H9 (cell line): ENCODE measurements around the gene PIEZO2. TPM values are rescaled to one million over a fixed set of nuclear protein-coding genes. Genes with fewer than 3 reads are reported as not detected.

ENCODE experiments used
- DNase-seq: peaks from one replicate; pipeline ENCODE4 v3.0.0-alpha.2; 2017
- H2AFZ ChIP-seq: one replicate; pipeline ENCODE4 v1.6.1; 2013; ENCODE audit warnings: mild to moderate bottlenecking, low read length, control low read depth, moderate library complexity
- H2AK5ac ChIP-seq: 2 replicates; pipeline ENCODE4 v1.6.1; 2013; ENCODE audit warnings: low read length, control low read depth, mixed read lengths; ENCODE audit not compliant: insufficient read length
- H2BK120ac ChIP-seq: one replicate; pipeline ENCODE4 v1.6.1; 2013; ENCODE audit warnings: low read depth, mild to moderate bottlenecking, low read length, control low read depth, inconsistent platforms; ENCODE audit not compliant: poor library complexity, severe bottlenecking
- H2BK12ac ChIP-seq: 2 replicates; pipeline ENCODE4 v1.6.1; 2013; ENCODE audit warnings: low read length, control low read depth, mixed read lengths, low read depth; ENCODE audit not compliant: insufficient read length
- H2BK15ac ChIP-seq: 2 replicates; pipeline ENCODE4 v1.6.1; 2013; ENCODE audit warnings: low read depth, low read length, control low read depth
- H2BK20ac ChIP-seq: one replicate; pipeline ENCODE4 v1.6.1; 2013; ENCODE audit warnings: low read depth, mild to moderate bottlenecking, low read length, control low read depth, inconsistent platforms; ENCODE audit not compliant: poor library complexity, severe bottlenecking
- H2BK5ac ChIP-seq: 2 replicates; pipeline ENCODE4 v1.6.1; 2013; ENCODE audit warnings: low read length, control low read depth, mixed read lengths; ENCODE audit not compliant: insufficient read length
- H3K14ac ChIP-seq: 2 replicates; pipeline ENCODE4 v1.6.1; 2013; ENCODE audit warnings: low read length, control low read depth; ENCODE audit not compliant: insufficient read depth
- H3K18ac ChIP-seq: 2 replicates; pipeline ENCODE4 v1.6.1; 2013; ENCODE audit warnings: low read depth, mild to moderate bottlenecking, mixed read lengths, low read length, control low read depth; ENCODE audit not compliant: insufficient read length
- H3K23ac ChIP-seq: 2 replicates; pipeline ENCODE4 v1.6.1; 2013; ENCODE audit warnings: low read length, control low read depth, mixed read lengths, low read depth; ENCODE audit not compliant: insufficient read length
- H3K23me2 ChIP-seq: 2 replicates; pipeline ENCODE4 v1.6.1; 2013; ENCODE audit warnings: low read depth, mild to moderate bottlenecking, mixed read lengths, low read length, control low read depth; ENCODE audit not compliant: insufficient read length, poor library complexity, severe bottlenecking
- H3K27ac ChIP-seq: 2 replicates; pipeline ENCODE4 v1.5.1; 2013; ENCODE audit warnings: low read length, control low read depth, mixed read lengths, low read depth; ENCODE audit not compliant: insufficient read length
- H3K27me3 ChIP-seq: 2 replicates; pipeline ENCODE4 v1.6.1; 2013; ENCODE audit warnings: low read length, control low read depth, inconsistent platforms; ENCODE audit not compliant: insufficient read depth
- H3K4ac ChIP-seq: 2 replicates; pipeline ENCODE4 v1.6.1; 2013; ENCODE audit warnings: low read depth, mild to moderate bottlenecking, control low read depth, inconsistent platforms, low read length, moderate library complexity
- H3K4me1 ChIP-seq: 2 replicates; pipeline ENCODE4 v1.6.1; 2013; ENCODE audit warnings: low read length, control low read depth, inconsistent platforms; ENCODE audit not compliant: insufficient read depth
- H3K4me2 ChIP-seq: 2 replicates; pipeline ENCODE4 v1.6.1; 2013; ENCODE audit warnings: low read length, control low read depth, mixed read lengths; ENCODE audit not compliant: insufficient read length, insufficient read depth
- H3K56ac ChIP-seq: 2 replicates; pipeline ENCODE4 v1.6.1; 2013; ENCODE audit warnings: low read depth, mild to moderate bottlenecking, mixed read lengths, low read length, control low read depth; ENCODE audit not compliant: insufficient read length
- H3K79me1 ChIP-seq: 2 replicates; pipeline ENCODE4 v1.6.1; 2013; ENCODE audit warnings: low read depth, mild to moderate bottlenecking, moderate library complexity, low read length, control low read depth, inconsistent platforms; ENCODE audit not compliant: insufficient read depth, poor library complexity, severe bottlenecking
- H3K79me2 ChIP-seq: 2 replicates; pipeline ENCODE4 v1.6.1; 2013; ENCODE audit warnings: low read length, control low read depth, inconsistent platforms; ENCODE audit not compliant: insufficient read depth
- H3K9ac ChIP-seq: 2 replicates; pipeline ENCODE4 v1.6.1; 2013; ENCODE audit warnings: low read length, control low read depth, mixed read lengths; ENCODE audit not compliant: insufficient read length; ENCODE audit errors: extremely low read depth
- H3K9me3 ChIP-seq: one replicate; pipeline ENCODE4 v1.6.1; 2013; ENCODE audit warnings: low read depth, low read length, inconsistent platforms; ENCODE audit not compliant: control insufficient read depth
- H3T11ph ChIP-seq: one replicate; pipeline ENCODE4 v1.6.1; 2013; ENCODE audit warnings: mild to moderate bottlenecking, low read length, control low read depth, inconsistent platforms
- H4K20me1 ChIP-seq: one replicate; pipeline ENCODE4 v1.6.1; 2013; ENCODE audit not compliant: control insufficient read depth, insufficient read length, insufficient read depth
- H4K5ac ChIP-seq: 2 replicates; pipeline ENCODE4 v1.6.1; 2013; ENCODE audit warnings: low read depth, mild to moderate bottlenecking, mixed read lengths, low read length, control low read depth; ENCODE audit not compliant: insufficient read length
- H4K8ac ChIP-seq: replicated peaks from 2 replicates; pipeline ENCODE4 v1.6.1; 2013; ENCODE audit warnings: low read length, control low read depth, mixed read lengths, low read depth; ENCODE audit not compliant: insufficient read length
- H4K91ac ChIP-seq: 2 replicates; pipeline ENCODE4 v1.6.1; 2013; ENCODE audit warnings: low read depth, mild to moderate bottlenecking, moderate library complexity, mixed read lengths, low read length, control low read depth; ENCODE audit not compliant: insufficient read length
- H3K27ac Mint-ChIP-seq, 3 experiments: 2 replicates in 2 of 3; 3 replicates in 1 of 3; pipeline ENCODE4 v1.8.0; 2020 to 2021; ENCODE audit warnings: mixed read lengths in 3 of 3, mild to moderate bottlenecking in 1 of 3, moderate library complexity in 1 of 3
- H3K27me3 Mint-ChIP-seq: 2 replicates; pipeline ENCODE4 v1.8.0; 2021; ENCODE audit warnings: low read depth, mild to moderate bottlenecking, moderate library complexity, mixed read lengths
- H3K36me3 Mint-ChIP-seq, 3 experiments: 2 replicates in 2 of 3; 3 replicates in 1 of 3; pipeline ENCODE4 v1.8.0; 2020 to 2021; ENCODE audit warnings: low read depth in 3 of 3, mixed read lengths in 3 of 3; ENCODE audit not compliant: insufficient read depth in 1 of 3
- H3K4me1 Mint-ChIP-seq, 2 experiments: 2 replicates each; pipeline ENCODE4 v1.8.0; 2020; ENCODE audit warnings: mixed read lengths in 2 of 2
- H3K4me3 Mint-ChIP-seq, 2 experiments: 2 replicates in 1 of 2; 3 replicates in 1 of 2; pipeline ENCODE4 v1.8.0; 2020 to 2021; ENCODE audit warnings: mild to moderate bottlenecking in 2 of 2, mixed read lengths in 2 of 2, moderate library complexity in 1 of 2
- H3K9me3 Mint-ChIP-seq, 2 experiments: 2 replicates in 1 of 2; 3 replicates in 1 of 2; pipeline ENCODE4 v1.8.0; 2020; ENCODE audit warnings: mild to moderate bottlenecking in 2 of 2, mixed read lengths in 2 of 2, moderate library complexity in 1 of 2
- CTCF ChIP-seq: fragments of 200-600 bp; sonication (generic); conservative IDR thresholded peaks from 3 replicates; pipeline ENCODE4 v1.8.0; 2021; ENCODE audit warnings: antibody characterized with exemption, mild to moderate bottlenecking
- WGBS: extraction: QIAGEN DNeasy Blood & Tissue Kit; methylation state at CpG from one replicate; pipeline ENCODE4 v1.1.7; 2013; ENCODE audit warnings: missing lambda C conversion rate, low lambda C conversion rate, mixed read lengths; ENCODE audit not compliant: insufficient read length; ENCODE audit errors: extremely low coverage; 5-methylcytosine and 5-hydroxymethylcytosine counted together
- total RNA-seq: library from RNA; stranded (reverse); gene quantifications from 2 replicates; pipeline ENCODE4 v1.2.1, GENCODE V29; 2021

PIEZO2 gene
- total RNA-seq, 1 experiment from 2014 or later: 3.9 TPM

DNA sequence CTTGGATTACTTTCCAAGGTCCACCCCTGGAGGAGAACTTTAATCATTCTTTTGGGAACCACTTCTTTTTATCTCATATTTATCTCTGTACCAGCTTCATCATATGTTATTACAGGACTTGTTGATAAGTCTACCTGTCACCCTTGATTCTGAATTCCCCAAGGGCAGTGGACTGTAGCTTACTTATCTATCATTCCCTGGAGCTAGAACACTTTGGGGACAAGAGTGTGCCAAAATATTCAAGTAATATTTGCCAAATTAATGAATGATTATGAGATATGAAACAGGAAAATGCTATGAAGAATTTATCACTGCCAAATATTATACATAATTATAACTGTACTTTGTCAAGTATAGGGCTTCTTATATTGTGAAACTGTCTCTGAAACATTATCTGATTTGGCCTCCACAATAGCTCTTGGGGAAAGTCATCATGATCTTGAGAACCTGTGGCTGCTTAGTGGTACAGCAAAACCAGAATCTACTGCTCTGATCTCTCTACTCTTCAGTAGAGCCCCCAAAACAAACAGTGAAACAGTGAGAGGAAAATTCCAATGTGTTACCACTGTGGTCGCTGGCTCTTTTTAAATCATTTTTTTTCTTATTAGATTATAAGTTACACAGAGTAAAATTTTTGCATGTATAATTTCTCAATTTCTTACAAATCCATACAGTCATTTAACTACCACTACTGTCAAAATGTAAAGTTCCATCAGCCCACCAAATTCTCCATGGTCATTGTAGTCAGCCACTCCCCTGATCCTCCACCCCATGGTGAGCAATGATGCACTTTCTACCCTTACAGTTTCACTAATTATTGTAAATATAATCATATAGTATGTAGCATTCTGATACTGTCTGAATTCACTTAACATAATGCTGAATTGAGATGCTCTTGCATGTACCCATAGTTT is 197.5 kb downstream of the PIEZO2 start:
- H2AFZ ChIP-seq: no peak overlapping the region
- no peaks in the 10 kb centered on the region for H3K4me1 ChIP-seq
- no peak overlapping the region for H2AK5ac ChIP-seq
- H3K23ac ChIP-seq: no peak overlapping the region
- no peaks in the 10 kb centered on the region for H3K9me3 ChIP-seq
- no peak overlapping the region for H2BK120ac ChIP-seq
- peaks cover 5 to 9% of the 10 kb centered on the region in 2 experiments; a peak in 3 of 5 replicates for H3K9me3 Mint-ChIP-seq
- no peak overlapping the region for H2BK5ac ChIP-seq
- no peak overlapping the region for H3K27ac Mint-ChIP-seq
- H4K91ac ChIP-seq: no peak overlapping the region
- no peak for DNase-seq
- no peaks in the 10 kb centered on the region for H3K27me3 ChIP-seq
- no peak overlapping the region for H3K18ac ChIP-seq
- no peaks in the 10 kb centered on the region for H3K23me2 ChIP-seq
- no peak overlapping the region for H4K8ac ChIP-seq
- H4K5ac ChIP-seq: no peak overlapping the region
- H2BK12ac ChIP-seq: no peak overlapping the region
- no CpG with 5 or more reads among the region's 1 CpG for WGBS
- H3K14ac ChIP-seq: no peak overlapping the region
- no peaks in the 10 kb centered on the region for H3K79me2 ChIP-seq
- no peak overlapping the region for H2BK20ac ChIP-seq
- H2BK15ac ChIP-seq: no peak overlapping the region
- H3K4me3 Mint-ChIP-seq: no peak overlapping the region
- H3K4me2 ChIP-seq: no peak overlapping the region
- H3K27ac ChIP-seq: no peak overlapping the region
- H3K56ac ChIP-seq: no peak overlapping the region
- no peak overlapping the region for H3K4ac ChIP-seq
- no peaks in the 10 kb centered on the region for H3K27me3 Mint-ChIP-seq
- H3K79me1 ChIP-seq: no peaks in the 10 kb centered on the region
- peaks cover 2 to 5% (median 5%) of the 10 kb centered on the region in 3 experiments; a peak in 4 of 7 replicates for H3K36me3 Mint-ChIP-seq
- H3K4me1 Mint-ChIP-seq: peaks cover 4 to 5% of the 10 kb centered on the region in 2 experiments; a peak in 1 of 4 replicates
- H4K20me1 ChIP-seq: no peaks in the 10 kb centered on the region
- H3K9ac ChIP-seq: no peak overlapping the region
- TF ChIP-seq CTCF: no peak
- no peak overlapping the region for H3T11ph ChIP-seq
